Measurements from ENCODE around the gene PMFBP1. TPM values are rescaled to one million over a fixed set of nuclear protein-coding genes. Genes with fewer than 3 reads are reported as not detected.

PMFBP1 gene, protein sequence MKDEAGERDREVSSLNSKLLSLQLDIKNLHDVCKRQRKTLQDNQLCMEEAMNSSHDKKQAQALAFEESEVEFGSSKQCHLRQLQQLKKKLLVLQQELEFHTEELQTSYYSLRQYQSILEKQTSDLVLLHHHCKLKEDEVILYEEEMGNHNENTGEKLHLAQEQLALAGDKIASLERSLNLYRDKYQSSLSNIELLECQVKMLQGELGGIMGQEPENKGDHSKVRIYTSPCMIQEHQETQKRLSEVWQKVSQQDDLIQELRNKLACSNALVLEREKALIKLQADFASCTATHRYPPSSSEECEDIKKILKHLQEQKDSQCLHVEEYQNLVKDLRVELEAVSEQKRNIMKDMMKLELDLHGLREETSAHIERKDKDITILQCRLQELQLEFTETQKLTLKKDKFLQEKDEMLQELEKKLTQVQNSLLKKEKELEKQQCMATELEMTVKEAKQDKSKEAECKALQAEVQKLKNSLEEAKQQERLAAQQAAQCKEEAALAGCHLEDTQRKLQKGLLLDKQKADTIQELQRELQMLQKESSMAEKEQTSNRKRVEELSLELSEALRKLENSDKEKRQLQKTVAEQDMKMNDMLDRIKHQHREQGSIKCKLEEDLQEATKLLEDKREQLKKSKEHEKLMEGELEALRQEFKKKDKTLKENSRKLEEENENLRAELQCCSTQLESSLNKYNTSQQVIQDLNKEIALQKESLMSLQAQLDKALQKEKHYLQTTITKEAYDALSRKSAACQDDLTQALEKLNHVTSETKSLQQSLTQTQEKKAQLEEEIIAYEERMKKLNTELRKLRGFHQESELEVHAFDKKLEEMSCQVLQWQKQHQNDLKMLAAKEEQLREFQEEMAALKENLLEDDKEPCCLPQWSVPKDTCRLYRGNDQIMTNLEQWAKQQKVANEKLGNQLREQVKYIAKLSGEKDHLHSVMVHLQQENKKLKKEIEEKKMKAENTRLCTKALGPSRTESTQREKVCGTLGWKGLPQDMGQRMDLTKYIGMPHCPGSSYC
- total RNA-seq: 1 to 10 TPM in 1 of 10 donors, under 1 TPM in 1, not detected in 8; 0.26 to 1.6 TPM
- polyA plus RNA-seq: under 1 TPM; 0.39 to 0.51 TPM
- long read RNA-seq, donor 1: 0 reads
- long read RNA-seq, donor 2: 0 reads
- long read RNA-seq, donor 3: 0 reads

GRCh38 chr16:72172105-72173034, at the start of gene PMFBP1:
Gene PMFBP1, minus strand, starts transcription at chr16:72172155. Its CDS starts 947 bp downstream, at chr16:72171208.
- 73 to 74% methylated on average over 11 of the region's 11 CpGs for WGBS, 2 donors
- intact Hi-C loops (cut with DNase I): no loop called here
- peak in 1 of 2 donors; percentile 34 for DNase-seq

GRCh38 chr16:72221630-72222024, 49.7 kb upstream of the PMFBP1 start:
- Histone ChIP-seq H3K4me1 (no peaks in the 10 kb centered on the region), H3K27ac (no peak overlapping the region), H3K4me3 (no peak overlapping the region), H3K27me3 (peaks cover 0 to 5% (median 0%) of the 10 kb centered on the region in 7 donors), H3K9me3 (no peaks in the 10 kb centered on the region), H3K36me3 (no peaks in the 10 kb centered on the region)
- DNase-seq: no peak
- WGBS, 2 donors: 63% methylated on average over 5 of the region's 5 CpGs
- TF ChIP-seq, protein P1, sequence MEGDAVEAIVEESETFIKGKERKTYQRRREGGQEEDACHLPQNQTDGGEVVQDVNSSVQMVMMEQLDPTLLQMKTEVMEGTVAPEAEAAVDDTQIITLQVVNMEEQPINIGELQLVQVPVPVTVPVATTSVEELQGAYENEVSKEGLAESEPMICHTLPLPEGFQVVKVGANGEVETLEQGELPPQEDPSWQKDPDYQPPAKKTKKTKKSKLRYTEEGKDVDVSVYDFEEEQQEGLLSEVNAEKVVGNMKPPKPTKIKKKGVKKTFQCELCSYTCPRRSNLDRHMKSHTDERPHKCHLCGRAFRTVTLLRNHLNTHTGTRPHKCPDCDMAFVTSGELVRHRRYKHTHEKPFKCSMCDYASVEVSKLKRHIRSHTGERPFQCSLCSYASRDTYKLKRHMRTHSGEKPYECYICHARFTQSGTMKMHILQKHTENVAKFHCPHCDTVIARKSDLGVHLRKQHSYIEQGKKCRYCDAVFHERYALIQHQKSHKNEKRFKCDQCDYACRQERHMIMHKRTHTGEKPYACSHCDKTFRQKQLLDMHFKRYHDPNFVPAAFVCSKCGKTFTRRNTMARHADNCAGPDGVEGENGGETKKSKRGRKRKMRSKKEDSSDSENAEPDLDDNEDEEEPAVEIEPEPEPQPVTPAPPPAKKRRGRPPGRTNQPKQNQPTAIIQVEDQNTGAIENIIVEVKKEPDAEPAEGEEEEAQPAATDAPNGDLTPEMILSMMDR (IDR thresholded peaks at IDR 0.05): no peak
- intact Hi-C loops (cut with DNase I): no loop called here
- no peak for ATAC-seq

More at GRCh38 chr16:72172105-72173034, at the start of gene PMFBP1:
- peaks cover 0 to 4% (median 0%) of the 10 kb centered on the region in 7 donors for H3K27me3 ChIP-seq
- peaks cover 0 to 7% (median 0%) of the 10 kb centered on the region in 11 donors for H3K9me3 ChIP-seq
- peaks cover 0 to 10% (median 0%) of the 10 kb centered on the region in 9 donors for H3K4me1 ChIP-seq
- no peaks in the 10 kb centered on the region for H3K36me3 ChIP-seq
- TF ChIP-seq, protein P1 (IDR thresholded peaks at IDR 0.05): no peak
- H3K27ac ChIP-seq: peak within 1 kb of the TSS in 1 of 10 donors; percentile 63
- H3K4me3 ChIP-seq: no peak within 1 kb of the TSS
- ATAC-seq: peak in 7 of 8 donors; percentile 55 to 85 (median 73)

- H3K27me3 ChIP-seq: peaks cover 0 to 5% (median 0%) of the 10 kb centered on the region in 7 donors
- 59 to 65% methylated on average over 10 of the region's 10 CpGs for WGBS, 2 donors
- no peaks in the 10 kb centered on the region for H3K36me3 ChIP-seq
- no peak for ATAC-seq
- no peaks in the 10 kb centered on the region for H3K4me1 ChIP-seq
- no peaks in the 10 kb centered on the region for H3K9me3 ChIP-seq
- TF ChIP-seq, protein P1 (IDR thresholded peaks at IDR 0.05): no peak
- no peak overlapping the region for H3K27ac ChIP-seq
- intact Hi-C loops (cut with DNase I): no loop called here
- no peak for DNase-seq
- no peak overlapping the region for H3K4me3 ChIP-seq
Measured at GRCh38 chr16:72220875-72221629, 49.1 kb upstream of the PMFBP1 start.

Data from heart right ventricle (tissue), 16 donors.